Testis (tissue), 2 donors: ENCODE data around the gene NTM.

Experiments
- CTCF ChIP-seq, 3 experiments: fragments of 450-650 bp in 2 of 3; fragments of 200-600 bp in 1 of 3; sonication (generic) in 1 of 3; IDR thresholded peaks; one replicate each; pipeline ENCODE4 v1.5.1; 2016 to 2019; ENCODE audit warnings: antibody characterized with exemption in 3 of 3, mild to moderate bottlenecking in 2 of 3, moderate library complexity in 1 of 3
- POLR2A ChIP-seq: fragments of 450-650 bp; IDR thresholded peaks from one replicate; pipeline ENCODE4 v1.6.1; 2017; ENCODE audit warnings: antibody characterized with exemption, mild to moderate bottlenecking, moderate library complexity

DNA sequence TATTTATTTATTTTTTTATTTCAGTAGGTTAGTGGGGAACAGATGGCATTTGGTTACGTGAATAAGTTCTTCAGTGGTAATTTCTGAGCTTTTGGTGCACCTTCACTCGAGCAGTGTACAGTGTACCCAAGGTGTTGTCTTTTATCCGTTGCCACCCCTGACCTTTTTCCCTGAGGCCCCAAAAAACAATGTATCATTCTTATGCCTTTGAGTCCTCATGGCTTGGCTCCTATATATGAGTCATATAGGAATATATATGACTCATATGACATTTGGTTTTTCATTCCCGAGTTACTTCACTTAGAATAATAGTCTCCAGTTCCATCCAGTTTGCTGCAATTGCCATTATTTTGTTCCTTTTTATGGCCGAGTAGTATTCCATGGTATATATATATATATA is 763.9 kb downstream of the NTM start:
- TF ChIP-seq CTCF (IDR thresholded peaks at IDR 0.05): no peak
- no peak for TF ChIP-seq POLR2A
